HEK293 (cell line): ENCODE data around the gene OXA1L.

Experiments used
- BCL11A ChIP-seq: fragments of 450-650 bp; formaldehyde crosslinking; IDR thresholded peaks from 2 replicates; pipeline ENCODE4 v1.5.1; 2016; ENCODE audit warnings: low read depth, missing biosample characterization, missing genetic modification characterization
- CTCF ChIP-seq: fragments of 450-650 bp; formaldehyde crosslinking; IDR thresholded peaks from 2 replicates; pipeline ENCODE4 v1.5.1; 2016; ENCODE audit warnings: missing biosample characterization, missing genetic modification characterization
- KLF17 ChIP-seq: fragments of 450-650 bp; formaldehyde crosslinking; IDR thresholded peaks from 2 replicates; pipeline ENCODE4 v1.5.1; 2016; ENCODE audit warnings: missing biosample characterization, missing genetic modification characterization
- MEIS1 ChIP-seq: sonication (generic); formaldehyde crosslinking; IDR thresholded peaks from 2 replicates; pipeline ENCODE4 v1.8.1; 2022; ENCODE audit warnings: missing genetic modification reagents, mild to moderate bottlenecking, borderline replicate concordance
- ZNF416 ChIP-seq: fragments of 450-650 bp; formaldehyde crosslinking; IDR thresholded peaks from 2 replicates; pipeline ENCODE4 v1.5.1; 2016; ENCODE audit warnings: missing biosample characterization, missing genetic modification characterization
- ZNF529 ChIP-seq: fragments of 450-650 bp; formaldehyde crosslinking; IDR thresholded peaks from 2 replicates; pipeline ENCODE4 v1.5.1; 2017; ENCODE audit warnings: missing genetic modification characterization, missing biosample characterization; ENCODE audit not compliant: insufficient replicate concordance
- ZNF658 ChIP-seq: fragments of 450-650 bp; formaldehyde crosslinking; IDR thresholded peaks from 2 replicates; pipeline ENCODE4; 2016; ENCODE audit warnings: missing biosample characterization, missing genetic modification characterization
- ZNF785 ChIP-seq: fragments of 450-650 bp; formaldehyde crosslinking; IDR thresholded peaks from 2 replicates; pipeline ENCODE4 v1.5.1; 2016; ENCODE audit warnings: missing biosample characterization, missing genetic modification characterization
- ZSCAN18 ChIP-seq: fragments of 450-650 bp; formaldehyde crosslinking; IDR thresholded peaks from 2 replicates; pipeline ENCODE4 v1.5.1; 2016; ENCODE audit warnings: missing biosample characterization, missing genetic modification characterization

DNA sequence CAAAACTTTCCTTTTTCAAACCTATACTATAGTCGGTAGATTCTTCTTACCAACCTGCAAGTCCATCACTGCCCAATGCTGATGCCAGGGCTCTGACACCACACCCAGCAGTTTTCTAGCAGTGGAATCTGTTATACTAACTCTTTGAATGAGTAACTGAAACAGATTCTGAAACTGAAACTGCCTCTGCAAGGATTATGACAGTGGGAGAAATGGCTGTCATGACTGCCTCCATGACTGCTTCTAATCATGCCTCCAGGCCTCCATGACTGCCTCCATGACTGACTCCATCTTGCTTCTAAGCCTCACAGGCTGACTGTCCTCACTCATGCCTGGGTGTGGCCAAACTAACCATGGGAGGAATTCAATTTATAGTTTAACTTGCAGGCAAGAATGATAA, 29.4 kb upstream of the OXA1L start:
- TF ChIP-seq CTCF (tag by site-specific recombination), result no peak
- TF ChIP-seq ZNF658 (tag by site-specific recombination), result no peak
- TF ChIP-seq KLF17, result no peak
- TF ChIP-seq BCL11A (tag by site-specific recombination), result no peak
- no peak for TF ChIP-seq ZNF785
- TF ChIP-seq ZNF416, result no peak
- no peak for TF ChIP-seq ZNF529
- no peak for TF ChIP-seq MEIS1
- no peak for TF ChIP-seq ZSCAN18 (tag by site-specific recombination)
